Measurements from ENCODE around the gene DPH7.

DNA sequence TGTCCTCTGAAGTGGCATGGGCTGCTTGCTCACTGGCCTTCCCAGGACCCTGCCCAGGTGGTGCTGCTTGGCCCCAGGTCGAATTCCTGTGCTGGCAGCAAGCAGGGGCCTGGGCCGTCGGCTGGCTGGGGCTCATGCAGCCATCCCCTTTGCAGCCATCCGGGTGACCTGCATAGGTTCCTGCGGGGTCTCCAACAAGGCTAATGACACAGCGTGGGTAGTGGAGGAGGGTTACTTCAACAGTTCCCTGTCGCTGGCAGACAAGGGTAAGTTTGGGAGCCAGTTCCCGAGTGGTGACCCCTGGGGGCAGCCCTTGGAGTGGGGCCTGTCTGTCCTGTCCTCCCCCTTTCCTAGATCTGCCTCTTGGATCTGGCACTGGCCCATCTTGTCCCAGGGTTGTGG, 34.0 kb upstream of the DPH7 start:
- TF ChIP-seq EZH2phosphoT487 (IDR thresholded peaks at IDR 0.05; ENCODE audit: low read depth), result no peak
- TF ChIP-seq, protein P1, sequence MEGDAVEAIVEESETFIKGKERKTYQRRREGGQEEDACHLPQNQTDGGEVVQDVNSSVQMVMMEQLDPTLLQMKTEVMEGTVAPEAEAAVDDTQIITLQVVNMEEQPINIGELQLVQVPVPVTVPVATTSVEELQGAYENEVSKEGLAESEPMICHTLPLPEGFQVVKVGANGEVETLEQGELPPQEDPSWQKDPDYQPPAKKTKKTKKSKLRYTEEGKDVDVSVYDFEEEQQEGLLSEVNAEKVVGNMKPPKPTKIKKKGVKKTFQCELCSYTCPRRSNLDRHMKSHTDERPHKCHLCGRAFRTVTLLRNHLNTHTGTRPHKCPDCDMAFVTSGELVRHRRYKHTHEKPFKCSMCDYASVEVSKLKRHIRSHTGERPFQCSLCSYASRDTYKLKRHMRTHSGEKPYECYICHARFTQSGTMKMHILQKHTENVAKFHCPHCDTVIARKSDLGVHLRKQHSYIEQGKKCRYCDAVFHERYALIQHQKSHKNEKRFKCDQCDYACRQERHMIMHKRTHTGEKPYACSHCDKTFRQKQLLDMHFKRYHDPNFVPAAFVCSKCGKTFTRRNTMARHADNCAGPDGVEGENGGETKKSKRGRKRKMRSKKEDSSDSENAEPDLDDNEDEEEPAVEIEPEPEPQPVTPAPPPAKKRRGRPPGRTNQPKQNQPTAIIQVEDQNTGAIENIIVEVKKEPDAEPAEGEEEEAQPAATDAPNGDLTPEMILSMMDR (IDR thresholded peaks at IDR 0.05; ENCODE audit: low read depth, low read length), result no peak
